ENCODE data around the gene MSI2. TPM values are rescaled to one million over a fixed set of nuclear protein-coding genes. Genes with fewer than 3 reads are reported as not detected.

MSI2 gene
- total RNA-seq, 1 experiment from 2014 or later: 76.6 TPM

GRCh38 chr17:57418463-57419246 lies 162.3 kb downstream of the MSI2 start:
- Histone ChIP-seq H3K4me3 (no peak overlapping the region), H3K9me3 (replicated peaks) (no peaks in the 10 kb centered on the region), H3K27ac (no peak overlapping the region), H3K27me3 (no peaks in the 10 kb centered on the region), H3K36me3 (no peaks in the 10 kb centered on the region), H3K4me1 (no peaks in the 10 kb centered on the region)
- DNase-seq: no peak

DNA sequence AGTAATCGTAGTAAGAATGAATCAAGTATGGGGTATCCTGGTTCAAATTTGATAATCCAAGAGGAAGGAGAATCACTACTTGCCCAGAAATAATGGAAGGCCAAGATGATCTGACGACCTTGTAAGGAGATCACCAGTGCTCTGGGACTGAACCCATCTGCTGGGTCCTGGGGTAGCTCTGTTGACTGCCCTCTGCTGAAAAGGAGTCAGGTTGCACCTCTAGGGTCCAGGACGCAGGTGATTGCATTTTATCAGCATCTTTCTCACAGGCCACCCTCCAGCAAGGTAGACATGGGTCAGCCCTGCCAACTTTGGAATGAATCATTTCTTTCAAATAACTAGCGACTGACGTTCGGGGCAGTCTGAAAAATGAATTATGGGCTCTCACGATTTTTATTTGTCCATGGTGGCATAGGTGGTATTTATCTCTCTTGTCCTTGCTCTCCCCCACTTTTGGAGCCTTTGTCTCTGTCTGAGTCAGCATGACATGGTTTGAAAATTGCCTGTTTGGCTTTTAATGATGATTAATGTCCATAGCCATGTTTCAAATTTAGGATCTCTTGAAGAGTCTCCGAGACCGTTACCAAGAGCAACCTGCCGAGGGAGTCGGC lies 163.7 kb downstream of the MSI2 start:
- H3K27me3 ChIP-seq: no peaks in the 10 kb centered on the region
- H3K4me1 ChIP-seq: no peaks in the 10 kb centered on the region

DNA sequence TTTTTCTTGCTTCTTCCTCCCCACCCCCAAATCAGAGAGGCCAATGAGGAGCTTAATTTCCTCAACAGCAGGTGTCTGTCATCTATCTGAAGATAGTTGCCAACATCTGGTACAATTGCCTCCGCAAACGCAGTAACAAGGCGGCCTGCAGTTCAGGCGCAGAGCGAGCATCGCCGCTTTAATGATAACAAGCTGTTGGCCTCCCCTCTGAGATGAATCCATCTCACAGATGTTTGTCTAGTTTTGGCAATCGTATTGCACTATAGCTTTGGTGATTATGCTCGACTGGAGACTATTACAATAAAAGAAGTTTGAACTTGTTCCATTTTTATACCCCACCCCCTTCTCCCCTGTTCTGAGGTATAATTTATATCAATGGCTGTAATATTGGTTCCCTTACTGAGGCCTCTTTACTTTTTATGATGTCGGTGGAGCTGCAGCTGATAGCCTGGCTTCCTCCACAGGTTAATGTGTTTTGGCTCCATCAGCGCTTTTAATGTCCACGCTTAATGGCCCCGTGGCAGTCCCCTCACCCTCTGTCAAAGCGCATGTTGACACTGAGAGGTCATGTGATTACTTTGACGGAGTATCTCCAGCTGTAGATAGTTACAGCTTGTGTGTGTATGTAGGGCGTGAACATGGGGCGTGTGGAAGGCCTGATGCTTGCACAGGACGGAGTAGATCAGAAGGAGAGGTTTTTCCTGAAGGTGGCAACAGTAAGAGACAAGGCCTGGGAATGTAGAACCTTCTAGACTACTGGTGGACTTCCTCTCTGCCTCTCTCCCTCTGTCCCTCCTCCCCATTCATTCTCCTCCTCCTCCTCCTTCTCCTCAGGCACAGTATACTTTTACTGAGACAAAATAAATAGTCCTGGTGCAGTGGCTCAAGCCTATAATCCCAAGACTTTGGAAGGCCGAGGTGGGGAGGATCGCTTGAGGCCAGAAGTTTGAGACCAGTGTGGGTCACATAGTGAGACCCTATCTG lies 164.7 kb downstream of the MSI2 start:
- H3K27ac ChIP-seq: no peak overlapping the region
- H3K4me1 ChIP-seq: no peaks in the 10 kb centered on the region
- no peaks in the 10 kb centered on the region for H3K36me3 ChIP-seq
- no peaks in the 10 kb centered on the region for H3K27me3 ChIP-seq
- DNase-seq: no peak
- H3K4me3 ChIP-seq: no peak overlapping the region
- H3K9me3 ChIP-seq (replicated peaks): no peaks in the 10 kb centered on the region

More for the DNA sequence above, 163.7 kb downstream of the MSI2 start:
- Histone ChIP-seq H3K36me3 (no peaks in the 10 kb centered on the region), H3K27ac (no peak overlapping the region), H3K9me3 (replicated peaks) (no peaks in the 10 kb centered on the region), H3K4me3 (no peak overlapping the region)
- DNase-seq: no peak

DNA sequence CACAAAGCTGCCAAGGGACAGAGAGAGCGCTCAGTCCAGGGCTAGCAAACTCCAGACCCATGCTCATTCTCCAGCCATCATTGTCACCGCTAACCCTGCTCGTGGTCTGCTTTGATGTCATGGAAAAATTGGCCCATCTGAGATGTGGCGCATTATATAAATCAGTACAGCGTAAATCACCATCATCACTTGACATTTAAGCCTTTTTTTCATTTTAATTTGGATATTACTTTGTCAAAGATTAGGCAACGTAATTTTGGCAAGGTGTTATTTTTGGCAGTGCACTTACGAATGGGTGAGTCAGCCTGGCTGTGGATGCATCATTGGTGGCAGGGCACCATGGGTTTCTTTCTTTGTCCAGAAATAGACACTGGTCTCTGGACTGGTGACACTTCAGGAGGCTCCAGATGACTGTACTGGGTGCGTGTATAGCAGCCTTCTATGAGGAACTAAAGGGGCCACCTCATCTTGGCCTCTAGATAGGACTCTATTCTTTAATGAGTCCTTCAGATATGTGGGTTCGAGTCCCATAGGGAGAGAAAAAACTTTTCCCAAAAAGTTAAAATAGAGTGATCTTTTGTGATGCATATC lies 166.3 kb downstream of the MSI2 start:
- H3K27me3 ChIP-seq: no peaks in the 10 kb centered on the region
- H3K4me1 ChIP-seq: no peaks in the 10 kb centered on the region
- H3K4me3 ChIP-seq: no peak overlapping the region
- H3K27ac ChIP-seq: no peak overlapping the region
- H3K9me3 ChIP-seq (replicated peaks): no peaks in the 10 kb centered on the region
- DNase-seq: no peak
- H3K36me3 ChIP-seq: no peaks in the 10 kb centered on the region

DNA sequence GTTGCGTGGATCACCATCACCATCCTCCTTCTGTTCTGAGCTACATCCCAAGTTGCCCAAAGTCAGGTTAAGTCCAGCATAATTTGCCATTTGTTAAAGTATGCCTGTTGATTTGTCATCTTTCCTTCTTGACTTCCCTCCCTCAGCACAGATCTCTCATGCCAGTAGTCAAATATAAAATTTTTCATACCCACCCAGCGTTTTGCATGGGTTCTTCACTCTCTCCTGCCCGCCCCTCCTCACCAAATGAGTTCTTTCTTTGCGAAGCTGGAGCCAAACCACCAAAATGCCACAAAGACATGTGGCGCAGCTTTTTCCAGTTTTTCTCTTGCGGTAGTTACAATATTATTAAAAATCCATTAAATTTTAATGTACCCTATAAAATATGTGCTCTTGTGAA lies 167.2 kb downstream of the MSI2 start:
- H3K4me1 ChIP-seq: no peaks in the 10 kb centered on the region
- no peak overlapping the region for H3K27ac ChIP-seq
- H3K4me3 ChIP-seq: no peak overlapping the region
- H3K9me3 ChIP-seq (replicated peaks): no peaks in the 10 kb centered on the region
- H3K36me3 ChIP-seq: no peaks in the 10 kb centered on the region
- H3K27me3 ChIP-seq: no peaks in the 10 kb centered on the region
- no peak for DNase-seq

- H3K4me3 ChIP-seq: no peak overlapping the region
- H3K4me1 ChIP-seq: no peaks in the 10 kb centered on the region
- DNase-seq: no peak
- no peak overlapping the region for H3K27ac ChIP-seq
- H3K27me3 ChIP-seq: no peaks in the 10 kb centered on the region
- no peaks in the 10 kb centered on the region for H3K36me3 ChIP-seq
- H3K9me3 ChIP-seq (replicated peaks): no peaks in the 10 kb centered on the region
Measured at GRCh38 chr17:57424273-57424672, 167.9 kb downstream of the MSI2 start.

- H3K4me1 ChIP-seq: no peaks in the 10 kb centered on the region
Measured at GRCh38 chr17:57424777-57425188, 168.5 kb downstream of the MSI2 start.

DNA sequence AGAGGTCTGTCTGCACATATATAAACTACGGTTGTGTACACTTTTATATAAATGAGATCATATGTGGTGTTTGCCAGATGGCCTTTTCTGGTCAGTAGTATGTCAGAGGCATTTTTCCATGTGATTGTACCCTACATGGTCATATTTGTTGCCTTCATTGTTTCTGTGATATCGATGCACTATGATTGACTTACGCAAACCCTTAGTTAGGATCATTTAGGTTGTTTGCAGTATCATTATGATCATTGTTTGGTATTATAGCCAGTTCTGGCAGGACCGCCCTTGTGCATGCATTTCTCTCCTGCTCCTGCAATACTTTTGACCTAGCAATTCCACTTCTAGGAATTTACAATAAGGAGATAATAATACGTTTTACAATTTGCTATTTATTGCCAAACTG lies 169.1 kb downstream of the MSI2 start:
- no peaks in the 10 kb centered on the region for H3K36me3 ChIP-seq
- H3K4me3 ChIP-seq: no peak overlapping the region
- peaks cover 5% of the 10 kb centered on the region for H3K4me1 ChIP-seq
- no peaks in the 10 kb centered on the region for H3K27me3 ChIP-seq
- H3K9me3 ChIP-seq (replicated peaks): no peaks in the 10 kb centered on the region
- H3K27ac ChIP-seq: no peak overlapping the region
- no peak for DNase-seq

More at GRCh38 chr17:57424777-57425188, 168.5 kb downstream of the MSI2 start:
- no peak overlapping the region for H3K4me3 ChIP-seq
- no peaks in the 10 kb centered on the region for H3K36me3 ChIP-seq
- no peaks in the 10 kb centered on the region for H3K27me3 ChIP-seq
- H3K9me3 ChIP-seq (replicated peaks): no peaks in the 10 kb centered on the region
- DNase-seq: peak; percentile 34 to 62
- no peak overlapping the region for H3K27ac ChIP-seq

DNA sequence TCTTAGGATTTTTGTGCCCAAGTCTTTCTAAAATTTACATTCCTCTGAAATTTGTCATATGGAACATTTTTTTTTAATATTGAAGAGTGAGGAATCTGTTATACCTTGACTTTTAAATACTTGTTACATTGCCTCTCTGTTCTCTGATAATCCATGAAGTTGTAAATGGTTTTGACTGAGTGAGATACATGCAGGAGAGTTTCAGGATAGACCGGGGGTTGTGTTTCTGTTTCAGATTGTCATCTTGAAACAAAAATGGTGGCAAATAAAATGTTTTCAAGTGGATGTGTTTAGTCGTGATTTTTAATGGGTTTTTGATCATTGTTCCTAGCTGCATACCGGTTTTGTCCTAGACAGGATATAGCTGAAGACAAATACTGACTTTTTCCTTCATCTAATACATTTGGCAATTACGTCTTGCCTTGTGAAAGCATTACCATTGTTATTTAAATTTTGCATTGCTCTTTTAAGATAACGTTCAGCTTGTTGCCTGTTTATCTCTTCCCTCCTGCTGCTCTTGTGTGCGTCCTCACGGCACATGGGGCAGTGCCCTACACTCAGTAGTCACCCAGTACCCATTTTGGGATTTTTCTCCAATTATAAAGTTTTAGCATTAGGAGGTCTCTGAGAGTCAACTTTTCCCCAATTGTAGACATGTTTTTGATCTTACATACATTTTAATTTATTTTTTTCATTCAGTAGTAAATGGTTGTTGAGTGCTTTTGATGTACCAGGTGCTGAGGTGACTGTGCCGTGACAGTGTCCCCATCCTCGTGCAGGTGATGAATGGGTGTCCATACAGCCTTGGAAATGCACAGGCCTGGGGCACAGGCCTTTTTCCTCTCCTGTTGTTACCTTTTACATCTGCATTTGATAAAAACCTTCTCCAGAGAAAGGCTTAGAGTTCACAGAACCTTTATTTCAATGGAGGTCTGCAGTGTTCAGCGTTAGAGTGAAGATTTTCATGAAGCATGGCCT lies 169.9 kb downstream of the MSI2 start:
- H3K27ac ChIP-seq: no peak overlapping the region
- H3K27me3 ChIP-seq: no peaks in the 10 kb centered on the region

GRCh38 chr17:57429966-57430365 lies 173.6 kb downstream of the MSI2 start:
- Histone ChIP-seq H3K9me3 (replicated peaks) (no peaks in the 10 kb centered on the region), H3K27ac (no peak overlapping the region), H3K36me3 (no peaks in the 10 kb centered on the region; the same call in 1 of the 2 replicates), H3K27me3 (no peaks in the 10 kb centered on the region), H3K4me3 (no peak overlapping the region), H3K4me1 (peaks cover 31% of the 10 kb centered on the region)
- no peak for DNase-seq

More for the DNA sequence above, 169.9 kb downstream of the MSI2 start:
- DNase-seq: no peak
- Histone ChIP-seq H3K36me3 (no peaks in the 10 kb centered on the region), H3K9me3 (replicated peaks) (no peaks in the 10 kb centered on the region), H3K4me3 (no peak overlapping the region), H3K4me1 (peaks cover 13% of the 10 kb centered on the region)

DNA sequence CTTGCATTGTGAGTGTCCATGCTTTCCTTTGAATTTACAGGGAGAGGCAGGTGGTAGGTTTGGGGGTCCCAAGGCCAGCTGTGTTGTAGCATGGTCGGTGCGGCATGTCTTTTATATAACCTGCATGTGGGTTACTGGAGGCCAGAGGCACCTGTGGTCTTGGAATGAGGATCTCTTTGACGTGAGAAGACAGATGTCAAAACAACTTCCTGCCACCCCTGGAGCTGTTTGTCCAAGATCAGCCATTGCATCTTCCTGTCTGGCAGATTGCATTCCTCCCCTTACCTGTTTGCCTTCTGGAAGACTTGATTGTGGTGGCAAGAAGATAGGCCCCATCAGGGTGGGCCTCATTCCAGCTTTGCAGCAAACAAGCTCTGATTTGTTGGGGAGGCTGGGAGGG lies 175.1 kb downstream of the MSI2 start:
- no peaks in the 10 kb centered on the region; the same call in 1 of the 2 replicates for H3K36me3 ChIP-seq
- peaks cover 31% of the 10 kb centered on the region for H3K4me1 ChIP-seq
- no peak overlapping the region for H3K27ac ChIP-seq
- no peaks in the 10 kb centered on the region for H3K9me3 ChIP-seq (replicated peaks)
- no peak overlapping the region for H3K4me3 ChIP-seq
- DNase-seq: peak in 1 of 2 experiments; percentile 18
- no peaks in the 10 kb centered on the region for H3K27me3 ChIP-seq

DNA sequence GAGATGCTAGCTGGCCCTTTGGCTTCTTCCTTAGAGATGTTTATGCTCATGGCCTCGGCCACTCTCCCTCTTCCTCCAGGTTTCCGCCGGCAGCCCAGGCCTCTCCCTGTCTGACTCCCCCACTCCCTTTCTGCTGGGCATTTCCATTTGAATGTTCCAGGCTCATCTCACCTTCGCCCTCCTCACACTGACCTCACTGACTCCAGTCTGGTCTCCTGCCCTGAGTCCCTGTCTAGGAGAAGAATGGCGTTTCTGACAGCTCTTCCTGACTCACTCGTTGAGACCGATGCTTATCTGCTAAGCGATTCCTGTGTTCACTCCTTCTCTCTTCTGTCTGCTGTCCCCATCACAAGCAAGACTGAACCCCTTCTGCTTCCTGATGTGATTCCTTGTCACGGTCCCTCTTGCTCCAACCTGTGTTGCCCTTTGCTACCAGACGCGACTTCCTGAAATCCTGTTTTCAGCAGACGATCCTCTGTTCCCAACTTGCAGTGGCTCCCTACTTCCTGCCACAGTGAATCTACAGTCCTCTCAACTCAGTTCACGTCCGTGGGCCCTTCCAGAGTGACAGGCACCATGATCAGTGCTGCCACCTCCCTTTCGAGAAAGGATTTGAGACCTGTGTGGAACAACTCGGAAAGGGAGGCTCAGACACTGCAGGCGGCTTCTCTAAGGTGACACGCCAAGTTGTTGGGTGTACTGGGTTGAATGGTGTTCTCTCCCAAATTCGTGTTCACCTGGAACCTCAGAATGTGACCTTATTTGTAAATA lies 176.4 kb downstream of the MSI2 start:
- H3K27ac ChIP-seq: no peak overlapping the region

GRCh38 chr17:57433452-57433851 lies 177.1 kb downstream of the MSI2 start:
- Histone ChIP-seq H3K36me3 (no peaks in the 10 kb centered on the region; the same call in 1 of the 2 replicates), H3K4me3 (no peak overlapping the region), H3K9me3 (replicated peaks) (no peaks in the 10 kb centered on the region), H3K4me1 (peaks cover 46% of the 10 kb centered on the region), H3K27ac (peak overlapping the region; percentile 10; the same call in 1 of the 2 replicates), H3K27me3 (no peaks in the 10 kb centered on the region)
- DNase-seq: peak; percentile 27 to 60

More for the DNA sequence above, 176.4 kb downstream of the MSI2 start:
- H3K27me3 ChIP-seq: no peaks in the 10 kb centered on the region
- peaks cover 38% of the 10 kb centered on the region for H3K4me1 ChIP-seq
- H3K4me3 ChIP-seq: no peak overlapping the region
- no peak for DNase-seq
- no peaks in the 10 kb centered on the region for H3K9me3 ChIP-seq (replicated peaks)
- no peaks in the 10 kb centered on the region; the same call in 1 of the 2 replicates for H3K36me3 ChIP-seq

Measured in SJCRH30 (cell line).